HG02840 (cell line): ENCODE results near the gene KRT77.

Source experiments
- ATAC-seq: cut with Tn5 transposase; IDR thresholded peaks from one replicate; pipeline ENCODE4 v1.9.1; 2021; ENCODE audit warnings: mild to moderate bottlenecking, moderate library complexity, moderate number of reproducible peaks; ENCODE audit not compliant: unreplicated experiment, low FRiP score

The KRT77 gene

DNA sequence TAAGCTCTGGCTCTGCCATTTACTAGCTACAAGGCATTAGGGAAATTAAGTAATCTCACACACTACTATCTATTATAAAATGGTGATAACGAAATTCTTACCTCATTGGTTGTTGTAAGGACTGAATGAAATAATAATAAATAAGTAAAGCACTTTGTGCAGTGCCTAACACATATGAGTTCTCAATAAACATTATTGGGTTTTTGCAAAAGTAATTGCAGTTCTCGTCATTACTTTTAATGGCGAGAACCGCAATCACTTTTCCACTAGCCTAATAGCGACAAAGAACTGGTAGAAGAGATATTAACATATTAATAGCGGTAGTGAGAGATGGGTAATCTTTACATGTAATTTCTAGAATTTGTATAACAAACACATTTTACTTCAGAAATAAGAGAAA is 9.2 kb downstream of the KRT77 start:
- no peak for ATAC-seq

DNA sequence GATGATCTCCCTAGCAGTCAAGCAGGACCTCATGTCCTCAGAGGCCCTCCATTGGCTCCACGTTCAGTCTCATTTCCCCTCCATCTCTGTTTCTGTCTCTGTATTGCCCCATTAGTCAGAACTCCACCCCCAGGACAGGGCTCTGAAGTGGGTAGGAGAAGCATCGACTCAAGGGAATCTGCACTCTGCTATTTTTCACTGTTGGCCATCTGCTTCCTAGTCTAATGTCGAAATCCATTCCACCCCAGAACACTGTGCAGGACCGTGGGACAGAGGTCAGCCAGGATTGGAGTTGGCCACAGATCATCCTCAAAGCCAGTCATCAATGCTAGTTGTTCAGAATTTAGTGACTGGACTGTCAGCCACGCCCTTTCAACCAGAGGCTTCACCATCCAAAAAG is 10.1 kb downstream of the KRT77 start:
- ATAC-seq, result no peak

DNA sequence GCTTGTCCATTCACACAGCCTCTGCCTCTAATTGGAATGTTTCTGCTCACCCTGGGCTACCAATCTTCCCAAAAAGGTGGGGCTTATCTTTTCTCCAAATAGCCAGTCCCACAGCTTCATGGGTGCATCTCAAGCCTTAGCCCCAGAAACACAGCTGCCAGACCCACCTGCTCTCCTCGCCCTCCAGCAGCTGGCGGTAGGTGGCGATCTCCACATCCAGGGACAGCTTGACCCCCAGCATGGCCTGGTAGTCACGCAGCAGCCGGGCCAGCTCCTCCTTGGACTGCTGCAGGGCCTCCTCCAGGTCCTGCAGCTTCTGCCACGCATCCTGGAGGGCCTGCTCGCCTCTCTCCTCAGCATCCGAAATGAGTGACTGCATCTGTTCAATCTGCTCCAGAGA is 11.1 kb downstream of the KRT77 start:
- ATAC-seq, result no peak

DNA sequence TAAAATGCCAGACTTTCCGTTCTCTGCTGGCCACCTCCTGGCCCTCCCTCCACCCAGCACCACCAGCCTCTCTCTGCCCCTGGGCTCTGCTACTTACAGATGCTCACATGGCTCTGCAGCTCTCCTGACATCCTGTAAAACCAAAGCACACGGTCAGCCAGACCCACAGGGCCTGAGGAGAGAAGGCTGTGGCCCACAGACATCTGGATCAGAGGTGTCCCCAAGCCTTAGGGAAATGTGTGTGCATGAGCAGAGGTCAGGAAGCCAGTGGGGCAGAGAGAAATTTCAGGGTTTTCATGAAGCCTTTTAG is 11.5 kb downstream of the KRT77 start:
- ATAC-seq, result no peak

DNA sequence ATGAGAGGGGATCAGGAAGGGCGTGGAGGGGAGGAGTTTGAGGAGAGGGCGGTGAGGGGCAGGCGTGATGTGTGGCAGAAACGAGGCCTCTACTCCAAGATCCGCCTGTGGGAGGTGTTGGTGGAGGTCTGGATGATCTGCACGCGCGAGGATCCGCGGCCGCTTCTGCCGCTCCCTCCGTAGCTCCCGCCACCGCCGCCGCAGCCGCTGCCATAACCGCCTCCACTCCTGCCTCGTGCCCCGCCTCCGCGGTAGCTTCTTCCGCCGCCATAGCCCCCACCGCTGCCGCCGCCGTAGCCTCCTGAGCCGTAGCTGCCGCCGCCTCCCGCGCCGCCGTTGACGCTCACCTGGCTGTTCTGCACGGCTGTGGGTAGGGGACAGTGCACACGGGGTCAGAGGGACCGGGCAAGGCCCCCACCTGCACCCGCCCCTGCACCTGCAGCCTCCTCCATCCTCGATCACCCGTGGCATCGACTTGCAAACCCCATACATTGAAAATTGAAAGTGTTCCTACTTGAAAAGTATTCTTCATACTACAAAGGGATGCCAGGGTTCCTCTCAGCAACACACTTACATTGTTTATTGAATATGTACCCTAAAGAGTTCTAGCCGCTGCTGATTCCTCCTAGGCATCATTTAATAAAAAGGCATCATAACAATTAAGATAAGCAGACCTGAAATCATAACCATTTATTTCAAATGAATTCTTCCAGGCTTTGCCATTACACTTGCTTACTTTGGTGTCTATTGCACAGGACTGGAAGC is 12.1 kb downstream of the KRT77 start:
- no peak for ATAC-seq

DNA sequence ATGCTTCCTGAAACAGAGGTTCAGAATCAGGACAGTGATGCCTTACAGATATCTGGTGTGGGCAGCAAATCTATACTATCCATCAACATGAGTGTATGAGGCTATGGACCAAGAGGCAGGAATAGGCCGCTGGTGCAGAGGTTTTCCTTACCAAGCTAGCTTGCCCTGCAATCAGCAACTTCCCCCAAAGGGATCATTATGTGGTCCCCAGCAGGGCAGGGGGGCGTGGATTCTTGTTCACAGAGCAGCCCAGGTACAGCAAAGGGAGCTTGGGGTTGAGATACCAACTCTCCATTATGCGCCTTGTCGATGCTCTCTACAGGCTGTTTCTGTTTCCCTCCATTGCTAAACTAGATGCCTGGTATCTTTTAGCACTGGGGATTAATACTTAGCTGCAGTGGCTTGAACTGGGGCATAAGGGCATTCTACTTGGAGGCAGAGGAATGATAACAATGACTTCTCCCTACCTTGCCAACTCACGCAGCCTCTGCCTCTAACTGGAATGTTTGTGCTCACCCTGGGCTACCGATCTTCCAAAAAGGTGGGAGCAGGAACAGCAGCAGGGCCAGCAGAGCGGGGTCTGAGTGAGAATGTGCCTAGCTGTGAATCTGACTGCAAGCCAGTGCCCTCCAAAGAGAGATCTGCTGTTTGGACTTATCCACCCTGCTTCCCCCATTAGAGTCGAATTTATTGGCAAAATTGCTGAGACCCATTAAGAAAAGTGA is 12.8 kb downstream of the KRT77 start:
- ATAC-seq, result no peak

DNA sequence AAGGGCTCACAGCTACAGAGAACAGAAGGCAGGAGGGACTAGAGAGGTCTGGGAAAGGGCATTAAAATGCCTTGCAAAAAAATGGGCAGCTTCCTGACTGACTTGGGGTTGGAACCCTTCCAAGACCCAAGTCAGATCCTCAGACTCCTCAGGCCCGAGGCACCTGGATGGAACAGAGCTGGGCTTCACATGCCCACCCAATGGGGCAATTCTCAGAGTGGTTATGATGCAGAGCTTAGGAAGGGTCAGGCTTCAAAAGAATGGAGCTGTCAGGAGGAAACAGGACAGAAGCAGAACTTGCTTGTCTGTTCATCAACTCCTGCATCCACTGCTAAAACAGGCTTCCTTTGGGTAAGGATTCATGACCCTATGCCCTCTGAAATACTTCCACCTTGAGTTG is 13.4 kb downstream of the KRT77 start:
- no peak for ATAC-seq

DNA sequence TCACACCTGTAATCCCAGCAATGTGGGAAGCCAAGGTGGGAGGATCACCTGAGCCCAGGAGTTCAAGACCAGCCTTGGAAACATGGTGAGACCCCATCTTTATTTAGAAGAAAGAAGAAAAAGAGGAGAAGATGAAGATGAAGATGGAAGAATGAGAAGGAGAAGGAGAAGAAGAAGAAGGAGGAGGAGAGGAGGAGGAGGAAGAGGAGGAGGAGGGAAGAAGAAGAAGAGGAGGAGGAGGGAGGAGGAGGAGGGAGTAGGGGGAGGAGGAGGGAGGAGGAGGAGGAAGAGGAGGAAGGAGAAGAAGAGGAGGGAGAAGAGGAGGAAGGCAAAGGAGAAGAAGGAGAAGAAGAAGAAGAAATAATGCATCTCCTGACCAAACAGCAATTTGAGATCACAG is 14.1 kb downstream of the KRT77 start:
- ATAC-seq, result no peak

DNA sequence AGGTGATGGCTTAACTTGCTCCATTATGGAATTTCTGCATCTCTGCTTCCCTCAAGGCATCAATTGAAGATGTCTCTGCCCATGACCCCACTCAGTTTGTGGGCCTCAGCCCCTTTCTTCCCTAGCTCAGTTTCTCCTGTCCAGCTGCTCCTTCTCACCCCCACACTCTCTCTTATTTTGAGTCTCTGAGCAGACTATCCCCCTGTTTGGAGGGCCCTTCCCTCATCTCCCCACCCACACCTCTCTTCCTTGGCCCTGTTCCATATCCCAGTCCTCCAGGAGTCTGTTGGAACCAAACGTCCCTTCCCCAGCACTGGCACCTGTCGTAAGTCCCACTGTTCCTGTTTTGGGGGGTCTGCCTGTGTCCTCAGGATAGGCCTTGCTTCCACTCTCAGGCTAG is 14.8 kb downstream of the KRT77 start:
- ATAC-seq, result no peak

DNA sequence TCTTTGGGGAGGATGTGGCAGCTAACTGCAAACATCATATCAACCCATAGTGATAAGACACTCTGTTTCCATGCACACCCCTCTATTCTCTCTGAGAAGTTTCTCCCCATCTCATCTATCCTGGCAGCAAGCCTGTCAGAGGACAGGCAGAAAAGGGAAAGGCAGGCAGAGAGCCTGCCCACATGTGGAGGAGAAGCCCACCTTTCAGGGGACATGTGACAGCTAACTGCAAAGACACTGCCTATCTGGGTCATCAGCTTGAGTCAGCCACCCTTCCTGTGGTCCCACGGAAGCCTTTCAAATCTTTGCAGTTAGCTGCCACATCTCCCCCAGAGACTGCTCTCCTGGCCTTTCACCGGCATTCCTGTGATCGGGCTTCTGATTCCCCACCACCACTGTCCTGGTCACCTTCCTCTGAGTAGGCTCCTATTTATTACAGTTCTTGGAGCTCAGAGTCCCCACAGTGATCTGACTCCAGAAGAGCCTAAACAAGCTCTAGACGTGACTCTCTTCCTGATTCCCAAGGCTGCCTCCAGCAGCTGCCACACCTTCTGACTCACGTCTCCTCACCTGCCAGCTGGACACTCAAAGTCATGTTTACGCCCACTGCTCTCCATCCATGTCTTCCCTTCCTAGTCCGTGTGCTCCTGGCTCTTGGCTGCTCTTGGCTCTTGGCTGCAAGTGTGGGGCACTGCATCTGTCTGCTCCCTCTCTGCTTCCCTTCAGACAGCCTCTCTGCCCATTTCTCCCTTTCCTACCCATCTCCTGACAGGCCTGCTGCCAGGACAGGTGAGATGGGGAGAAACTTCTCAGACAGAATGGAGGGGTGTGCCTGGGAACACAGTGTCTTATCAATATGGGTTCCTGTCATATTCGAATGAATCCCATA is 15.6 kb downstream of the KRT77 start:
- ATAC-seq, result no peak

DNA sequence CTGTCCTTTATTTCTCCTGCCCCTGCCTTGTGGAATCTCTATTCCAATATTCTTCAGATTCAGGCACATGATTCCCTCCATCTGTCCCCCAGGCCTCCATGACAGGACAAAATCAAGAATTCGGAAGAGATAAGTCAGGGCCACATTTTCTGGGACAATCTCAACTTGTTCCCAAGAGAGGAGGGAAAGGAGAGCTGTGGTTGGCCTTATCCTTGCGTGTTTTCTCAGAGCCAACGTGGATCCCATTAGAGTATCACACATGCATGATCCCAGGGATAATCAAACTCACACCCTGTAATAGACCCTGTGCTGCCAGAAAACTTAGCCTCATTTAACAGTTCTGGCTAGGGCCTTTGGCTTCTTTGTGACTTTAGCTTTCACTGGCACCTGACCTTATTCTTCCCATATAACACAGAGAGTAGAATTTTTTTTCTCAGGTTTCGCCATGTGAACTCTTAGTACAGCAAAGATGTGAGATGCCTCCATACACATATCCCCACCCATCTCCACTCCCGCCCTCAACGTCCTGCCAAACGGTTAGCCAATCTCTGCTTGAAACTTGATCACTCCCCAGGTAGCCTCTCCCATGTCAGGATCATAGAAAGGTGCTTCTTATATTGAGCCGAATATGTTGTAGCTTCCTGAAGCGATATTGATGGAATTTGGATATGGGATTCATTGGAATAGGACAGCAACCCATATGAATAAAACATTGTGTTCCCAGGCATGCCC is 16.4 kb downstream of the KRT77 start:
- no peak for ATAC-seq

DNA sequence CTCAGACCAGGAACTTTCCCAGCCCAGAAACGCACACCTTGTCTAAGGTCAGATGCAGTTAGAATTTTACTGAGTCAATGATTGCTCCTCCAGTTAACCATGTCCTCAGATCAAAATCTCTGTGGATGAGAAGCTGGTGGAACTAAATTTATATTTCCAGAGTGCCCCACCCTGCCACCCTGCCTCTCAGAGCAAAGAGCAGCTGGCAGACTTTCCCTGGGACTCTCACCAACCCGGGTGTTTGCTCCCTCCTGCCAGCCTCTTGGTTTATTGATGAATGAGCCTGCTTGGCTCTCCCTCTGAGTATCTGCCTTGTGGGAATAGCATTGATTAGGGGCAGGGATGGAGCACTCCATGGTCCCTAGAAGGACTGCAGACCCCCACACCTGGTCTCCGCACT is 17.3 kb downstream of the KRT77 start:
- no peak for ATAC-seq

DNA sequence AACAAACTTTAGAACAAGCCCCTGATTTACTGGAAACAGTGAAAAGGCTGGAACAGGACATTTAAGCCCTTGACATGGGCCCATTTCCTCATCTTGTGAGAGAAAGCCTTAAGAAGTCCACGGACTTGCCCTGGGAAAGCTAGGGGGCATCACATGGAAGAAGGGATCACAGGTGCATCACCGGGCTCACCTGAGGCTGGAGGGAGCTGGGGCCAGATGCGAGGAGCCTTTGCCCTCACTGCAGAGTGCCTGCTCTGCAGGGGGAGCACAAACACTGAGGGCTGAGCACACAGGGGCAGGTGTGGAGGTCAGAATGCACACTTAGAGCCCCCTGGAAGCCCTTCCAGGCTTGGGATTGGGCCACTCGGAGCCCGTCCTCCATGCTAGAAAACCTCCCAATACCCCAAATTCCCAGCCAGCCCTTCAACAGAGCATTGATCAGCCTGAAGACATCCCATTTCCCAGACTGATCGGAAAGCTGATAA is 17.9 kb downstream of the KRT77 start:
- ATAC-seq, result no peak

DNA sequence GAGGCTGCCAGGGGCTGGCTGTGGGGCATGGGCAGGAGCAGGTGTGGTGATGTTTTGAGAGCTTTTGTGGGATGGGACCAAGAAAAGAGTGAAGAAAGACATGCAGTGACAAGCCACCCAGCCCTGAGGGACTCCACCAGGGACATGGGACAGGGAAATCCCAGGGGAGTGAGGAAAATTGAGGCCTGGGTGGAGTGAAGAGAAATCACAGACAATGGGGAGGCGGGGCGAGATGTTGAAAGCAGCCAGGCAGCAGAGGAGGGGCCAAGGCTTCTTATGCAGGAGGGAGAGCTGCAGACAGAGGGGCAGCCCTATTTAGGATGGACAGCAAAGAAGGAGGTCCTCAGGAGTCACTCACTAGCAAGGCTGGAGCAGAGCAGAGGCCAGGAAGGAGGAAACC is 18.9 kb downstream of the KRT77 start:
- no peak for ATAC-seq

DNA sequence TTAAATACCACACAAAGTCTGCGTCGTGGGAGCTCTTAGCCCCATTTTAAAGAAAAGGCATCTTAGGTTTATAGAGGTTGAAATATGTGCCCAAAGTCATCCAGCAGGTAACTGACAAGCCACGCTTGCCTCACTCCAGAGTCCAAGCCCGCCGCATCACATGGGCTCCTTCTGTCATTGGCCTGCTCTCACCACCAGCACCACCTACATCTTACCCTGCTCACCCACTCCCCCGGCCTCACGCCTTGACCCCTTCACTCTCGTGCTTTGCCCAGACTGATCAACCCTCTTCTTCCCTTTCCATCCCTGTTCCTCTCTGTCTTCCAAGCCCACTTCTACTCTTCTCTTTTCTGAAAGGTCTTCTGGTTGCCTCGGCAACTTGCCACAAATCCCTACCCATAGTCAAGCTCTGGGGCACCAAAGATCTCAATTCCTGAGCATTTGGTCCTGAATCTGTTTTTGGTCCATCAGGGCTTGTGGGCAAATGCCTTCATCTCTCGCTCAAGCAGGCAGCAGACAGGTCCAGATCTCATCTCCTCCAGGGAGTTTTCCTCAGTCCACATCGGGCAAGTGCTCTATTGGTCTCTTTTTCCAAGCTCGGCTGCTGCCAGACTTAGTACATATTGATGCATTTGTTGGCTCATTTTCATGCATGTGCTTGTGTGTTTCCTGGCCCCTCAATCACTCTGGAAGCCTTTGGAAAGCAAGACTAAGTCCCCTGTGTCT is 19.6 kb downstream of the KRT77 start:
- no peak for ATAC-seq

DNA sequence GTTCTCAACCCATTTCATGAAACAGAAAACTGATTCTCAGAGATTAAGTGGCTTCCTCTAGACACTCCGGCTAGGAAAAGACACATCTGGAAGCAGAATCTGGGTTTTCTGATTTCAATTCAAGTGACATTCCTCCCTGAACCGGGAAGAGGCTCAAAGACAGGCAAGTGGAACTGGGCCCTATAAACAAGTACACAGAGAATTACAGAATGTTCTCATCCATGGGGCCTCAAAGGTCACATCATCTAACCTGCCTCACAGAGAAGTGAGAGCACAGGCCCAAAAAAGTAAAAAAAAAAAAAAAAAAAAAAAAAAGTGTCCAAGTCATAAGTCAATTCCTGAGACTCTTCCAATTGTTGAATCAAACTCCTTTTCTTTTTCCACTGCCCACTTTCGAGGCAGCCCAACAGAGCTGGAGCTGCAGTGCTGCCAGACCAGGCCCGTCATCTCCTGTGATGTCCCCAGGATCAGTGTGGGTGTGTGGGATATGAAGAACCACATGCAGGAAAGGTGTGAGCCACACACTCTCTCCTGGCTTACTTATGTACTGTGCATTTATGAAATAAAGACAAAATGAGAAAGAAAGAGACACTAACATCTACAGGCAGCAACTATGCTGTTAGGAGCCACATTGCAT is 20.3 kb downstream of the KRT77 start:
- ATAC-seq, result no peak

DNA sequence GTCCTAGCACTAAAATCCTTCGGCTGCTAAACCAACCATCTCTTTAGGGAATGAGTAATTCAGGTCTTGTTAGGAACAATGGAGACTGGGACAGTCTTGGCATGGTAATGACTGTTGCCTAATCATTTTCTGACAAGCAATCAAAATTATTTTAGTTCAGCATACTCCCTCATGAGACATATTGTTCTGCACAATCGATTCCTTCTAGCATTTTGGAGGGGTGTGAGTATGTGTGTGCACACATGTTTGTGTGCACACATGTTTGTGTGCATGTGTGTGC is 21.0 kb downstream of the KRT77 start:
- no peak for ATAC-seq

DNA sequence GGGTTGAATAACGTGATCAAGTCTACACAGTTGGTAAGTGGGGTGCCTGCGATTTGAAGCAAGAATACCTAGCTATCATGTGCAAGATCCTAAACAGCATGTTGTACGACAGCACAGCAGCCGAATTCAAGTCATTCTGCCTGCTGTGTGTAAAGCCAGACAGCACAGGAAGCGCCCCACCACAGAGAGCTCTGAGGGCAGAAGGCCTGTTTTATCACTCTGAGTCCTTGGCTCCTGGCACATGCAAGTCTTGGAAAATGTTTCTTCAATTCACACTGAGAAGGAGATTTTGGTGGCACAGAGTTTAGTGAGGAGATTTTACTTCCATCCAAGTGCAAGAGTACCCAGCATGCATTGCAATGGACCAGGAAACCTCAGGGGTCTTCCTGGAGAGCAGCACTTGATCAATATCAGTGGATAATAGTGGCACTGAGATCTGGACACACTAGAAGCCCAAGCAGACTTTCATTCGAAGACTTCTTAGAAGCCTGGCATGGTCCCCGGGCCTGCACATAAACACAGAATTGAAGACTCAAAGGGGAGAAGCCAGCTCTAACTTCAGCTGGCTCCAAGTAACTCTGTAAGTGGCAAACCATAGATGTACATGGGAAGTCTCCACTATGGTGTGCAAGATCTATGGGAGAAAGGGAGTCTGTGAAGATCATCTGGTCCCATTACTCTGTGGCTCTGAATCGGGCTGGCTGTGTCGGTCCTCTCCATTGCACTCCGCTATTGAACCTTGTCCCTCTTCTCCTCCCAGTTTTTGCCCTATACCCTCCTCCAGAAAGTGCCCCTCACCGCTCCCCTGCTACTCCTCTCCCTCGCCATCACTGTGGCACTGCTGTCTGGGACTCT is 21.6 kb downstream of the KRT77 start:
- ATAC-seq, result no peak

DNA sequence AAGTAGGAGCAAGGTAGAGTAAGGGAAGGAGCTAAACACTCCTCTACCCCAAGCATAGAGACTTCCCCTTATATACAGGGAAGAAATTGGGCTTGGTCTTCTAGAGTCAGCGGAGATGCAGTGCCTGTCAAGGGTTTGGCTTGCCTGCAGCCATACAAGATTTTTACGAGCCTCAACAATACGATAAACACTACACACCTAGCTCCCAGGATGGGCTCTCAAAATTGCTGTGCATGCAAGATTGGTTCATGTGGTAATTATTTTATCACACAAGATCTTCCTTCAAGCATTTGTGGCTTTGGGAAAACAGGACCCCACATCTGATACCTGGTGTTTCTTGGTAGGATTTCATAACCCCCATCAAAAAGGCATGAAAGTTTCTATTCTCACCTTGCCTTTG is 23.0 kb downstream of the KRT77 start, which contains the start of gene KRT1:
KRT1 (minus strand) TSS at position 45 of the 400 bp plus-strand sequence. CDS start 59 bp downstream, outside the sequence.
- no peak for ATAC-seq
